K562 (cell line): ENCODE measurements around the gene NYAP1. TPM values are rescaled to one million over a fixed set of nuclear protein-coding genes. Genes with fewer than 3 reads are reported as not detected.
A peak's percentile ranks its signal among the peaks of the same experiment; 100 is the strongest.

Experiments used
- HMGN3 ChIP-seq: IDR thresholded peaks from 2 replicates; pipeline ENCODE4 v1.6.1; 2011; ENCODE audit warnings: borderline replicate concordance, low read depth, mild to moderate bottlenecking, mixed read lengths, low read length; ENCODE audit not compliant: insufficient read length; ENCODE audit errors: extremely low read depth
- MEF2A ChIP-seq: IDR thresholded peaks from 2 replicates; pipeline ENCODE4 v1.6.1; 2011; ENCODE audit warnings: low read depth, mild to moderate bottlenecking, low read length, moderate library complexity; ENCODE audit not compliant: control insufficient read depth
- PURB ChIP-seq: sonication (generic); formaldehyde crosslinking; IDR thresholded peaks from 2 replicates; pipeline ENCODE4 v1.9.0; 2021; ENCODE audit warnings: low read depth, mild to moderate bottlenecking, missing genetic modification reagents
- RBBP5 ChIP-seq: fragments of 200-600 bp; sonication (generic); IDR thresholded peaks from 2 replicates; pipeline ENCODE4 v1.6.1; 2012; ENCODE audit warnings: borderline replicate concordance, mild to moderate bottlenecking, low read length, control low read depth, inconsistent platforms; ENCODE audit not compliant: insufficient read depth, poor library complexity, severe bottlenecking
- RBM14 ChIP-seq: fragments of 200-400 bp; formaldehyde crosslinking; IDR thresholded peaks from 2 replicates; pipeline ENCODE4 v1.6.1; 2018; ENCODE audit warnings: low read depth, mild to moderate bottlenecking, low read length, moderate library complexity, borderline replicate concordance; ENCODE audit not compliant: insufficient read depth
- polyA plus RNA-seq, 8 experiments: library from polyadenylated mRNA; depleted of rRNA in 4 of 8; stranded (reverse) in 5 of 8; unstranded in 3 of 8; fragments of >200 nt; fragmentation: Nextera tagmentation in 2 of 8; fragmentation: Illumina TruSeq in 1 of 8; extraction: Ambion mirVana in 2 of 8; extraction: Trizol in 1 of 8; gene quantifications; 2 replicates each; pipeline versions ENCODE4 v1.2.1 to v1.2.3, GENCODE V29; 2011 to 2014; ENCODE audit warnings: inconsistent platforms in 1 of 8, missing spikeins in 1 of 8
- total RNA-seq, 7 experiments: library from RNA; depleted of rRNA in 6 of 7; stranded (reverse); fragments of >200 nt in 6 of 7; fragmentation: Illumina TruSeq in 2 of 7; extraction: Trizol in 2 of 7; gene quantifications; 2 replicates each; pipeline versions ENCODE4 v1.2.1 to v1.2.3, GENCODE V29; 2011 to 2021; ENCODE audit warnings: low replicate concordance in 1 of 7
- TF ChIP-seq, protein P1 (sequence below): fragments of 450-650 bp; IDR thresholded peaks from 2 replicates; pipeline ENCODE4 v1.6.1; 2018; ENCODE audit warnings: mild to moderate bottlenecking, low read depth; ENCODE audit not compliant: partially characterized antibody
- TF ChIP-seq, protein P2 (sequence below): sonication (generic); formaldehyde crosslinking; IDR thresholded peaks from 2 replicates; pipeline ENCODE4 v1.9.0; 2022; ENCODE audit warnings: mild to moderate bottlenecking, missing genetic modification reagents
- TF ChIP-seq, protein P3 (sequence below): fragments of 250-450 bp; sonication (Bioruptor Pico); IDR thresholded peaks from 2 replicates; pipeline ENCODE4 v1.5.0; 2021; ENCODE audit warnings: mild to moderate bottlenecking, moderate library complexity
- TF ChIP-seq, protein P4 (sequence below), 2 experiments: fragments of 450-650 bp in 1 of 2; sonication (generic) in 1 of 2; formaldehyde crosslinking in 1 of 2; IDR thresholded peaks in 1 of 2; conservative IDR thresholded peaks in 1 of 2; 2 replicates each; pipeline versions ENCODE4 v1.6.1 to v1.8.1; 2016 to 2023; ENCODE audit warnings: mild to moderate bottlenecking in 2 of 2, moderate library complexity in 2 of 2, inconsistent platforms in 1 of 2, missing genetic modification reagents in 1 of 2
- TF ChIP-seq, protein P5 (sequence below): fragments of 450-650 bp; IDR thresholded peaks from 2 replicates; pipeline ENCODE4 v1.7.0; 2016; ENCODE audit warnings: borderline replicate concordance
- TF ChIP-seq, protein P6 (sequence below): fragments of 450-650 bp; IDR thresholded peaks from 2 replicates; pipeline ENCODE4 v1.7.1; 2018; ENCODE audit warnings: mild to moderate bottlenecking, low read depth; ENCODE audit not compliant: partially characterized antibody
- TF ChIP-seq, protein P7 (sequence below): fragments of 250-450 bp; sonication (Bioruptor Pico); IDR thresholded peaks from 2 replicates; pipeline ENCODE4 v1.8.0; 2021; ENCODE audit warnings: borderline replicate concordance, mild to moderate bottlenecking, moderate library complexity; ENCODE audit not compliant: poor library complexity, severe bottlenecking

NYAP1 gene
- total and polyA plus RNA-seq, 9 of the 15 experiments (the other 6 are each of a cell fraction or from before 2014, with no cell fraction given): 0.11 to 0.88 (median 0.22) TPM; not detected in 2

DNA sequence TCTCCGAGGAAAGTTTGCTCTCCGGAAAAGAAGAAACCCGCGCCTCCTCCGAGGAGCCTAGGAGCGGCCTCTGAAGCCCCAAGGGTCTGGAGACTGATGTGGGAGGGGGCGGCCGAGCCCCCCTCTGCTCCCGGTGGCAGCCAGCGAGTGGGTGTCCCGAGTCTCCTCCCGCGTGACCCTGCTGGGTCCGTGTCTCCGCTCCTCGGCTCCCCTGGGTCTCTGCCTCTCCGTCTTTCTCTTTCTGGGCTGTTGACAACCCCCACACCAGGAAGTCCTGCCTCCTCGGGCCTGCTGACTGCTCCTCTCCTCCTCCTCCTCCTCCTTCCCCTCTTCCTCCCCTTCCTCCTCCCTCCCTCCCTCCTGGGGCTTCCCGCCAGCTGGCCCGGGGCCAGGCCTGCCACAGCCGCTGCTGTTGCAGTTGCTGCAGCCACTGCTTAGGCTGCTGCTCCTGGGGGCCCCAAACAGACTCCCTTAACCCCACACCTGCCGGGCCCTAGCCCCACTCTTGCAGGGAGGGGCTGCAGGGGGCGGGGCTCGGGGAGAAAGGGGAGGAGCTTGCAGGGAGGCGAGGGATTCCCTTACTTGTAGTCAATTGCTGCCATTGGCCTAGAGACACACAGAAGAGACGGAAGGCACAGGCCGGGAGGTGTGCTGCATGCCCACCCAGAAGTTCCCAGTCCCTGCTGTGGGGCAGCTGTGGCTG is 4.6 kb upstream of the NYAP1 start, which contains the start of gene TSC22D4 (continued):
- TF ChIP-seq, protein P1, sequence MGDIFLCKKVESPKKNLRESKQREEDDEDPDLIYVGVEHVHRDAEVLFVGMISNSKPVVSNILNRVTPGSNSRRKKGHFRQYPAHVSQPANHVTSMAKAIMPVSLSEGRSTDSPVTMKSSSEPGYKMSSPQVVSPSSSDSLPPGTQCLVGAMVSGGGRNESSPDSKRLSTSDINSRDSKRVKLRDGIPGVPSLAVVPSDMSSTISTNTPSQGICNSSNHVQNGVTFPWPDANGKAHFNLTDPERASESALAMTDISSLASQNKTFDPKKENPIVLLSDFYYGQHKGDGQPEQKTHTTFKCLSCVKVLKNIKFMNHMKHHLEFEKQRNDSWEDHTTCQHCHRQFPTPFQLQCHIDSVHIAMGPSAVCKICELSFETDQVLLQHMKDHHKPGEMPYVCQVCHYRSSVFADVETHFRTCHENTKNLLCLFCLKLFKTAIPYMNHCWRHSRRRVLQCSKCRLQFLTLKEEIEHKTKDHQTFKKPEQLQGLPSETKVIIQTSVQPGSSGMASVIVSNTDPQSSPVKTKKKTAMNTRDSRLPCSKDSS: no peak
- TF ChIP-seq RBM14: no peak
- TF ChIP-seq, protein P2, sequence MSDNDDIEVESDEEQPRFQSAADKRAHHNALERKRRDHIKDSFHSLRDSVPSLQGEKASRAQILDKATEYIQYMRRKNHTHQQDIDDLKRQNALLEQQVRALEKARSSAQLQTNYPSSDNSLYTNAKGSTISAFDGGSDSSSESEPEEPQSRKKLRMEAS (CRISPR knock-in tag): peak; percentile 58
- no peak for TF ChIP-seq MEF2A
- no peak for TF ChIP-seq PURB (CRISPR knock-in tag)
- TF ChIP-seq, protein P3, sequence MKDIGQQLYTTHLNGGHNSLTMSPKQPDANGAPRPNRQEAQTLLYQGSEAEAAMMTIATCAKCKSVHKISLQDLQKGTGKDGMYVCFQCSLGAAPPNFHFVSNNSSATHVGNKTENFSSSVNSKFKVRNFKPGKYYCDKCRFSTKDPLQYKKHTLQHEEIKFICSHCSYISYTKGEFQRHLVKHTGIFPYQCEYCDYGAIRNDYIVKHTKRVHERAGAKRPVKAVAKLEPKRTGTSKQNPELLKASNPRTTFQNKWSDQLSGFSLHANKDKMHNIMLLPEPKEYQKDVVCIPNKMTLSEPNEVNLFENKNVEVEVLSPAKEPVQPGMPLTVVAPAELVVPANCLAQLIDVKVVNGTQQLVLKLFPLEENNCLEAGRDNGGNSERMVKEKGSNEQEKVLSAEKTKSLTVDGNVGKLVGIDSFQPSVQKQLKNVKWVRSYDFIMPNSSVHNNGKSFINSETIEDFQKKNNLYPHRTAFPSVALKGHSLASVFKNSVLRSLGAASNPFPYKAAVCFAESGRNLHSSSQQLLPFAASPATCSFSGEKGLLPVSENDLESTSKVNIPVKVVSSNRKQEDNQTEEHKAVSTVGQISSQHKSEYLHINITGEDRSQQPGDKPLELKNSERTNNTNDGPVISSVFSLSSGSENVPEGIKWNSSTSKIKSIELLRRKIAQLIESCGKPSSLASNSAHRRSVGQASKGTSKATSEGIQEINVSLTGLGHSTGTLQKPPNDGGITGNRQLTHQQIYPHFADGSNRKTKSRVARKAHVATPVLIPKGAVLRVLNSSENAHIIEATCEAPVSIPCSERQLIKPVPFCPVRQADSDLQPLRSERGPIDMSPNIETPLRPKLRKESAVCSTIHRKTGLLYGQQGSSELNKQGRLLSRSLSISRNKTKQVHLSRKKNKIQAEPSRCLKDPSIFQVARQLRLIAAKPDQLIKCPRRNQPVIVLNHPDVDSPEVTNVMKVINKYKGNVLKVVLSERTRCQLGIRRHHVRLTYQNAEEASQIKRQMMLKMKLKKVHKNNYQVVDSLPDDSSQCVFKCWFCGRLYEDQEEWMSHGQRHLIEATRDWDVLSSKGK (CRISPR knock-in tag): no peak
- TF ChIP-seq RBBP5: no peak
- TF ChIP-seq, protein P4, sequence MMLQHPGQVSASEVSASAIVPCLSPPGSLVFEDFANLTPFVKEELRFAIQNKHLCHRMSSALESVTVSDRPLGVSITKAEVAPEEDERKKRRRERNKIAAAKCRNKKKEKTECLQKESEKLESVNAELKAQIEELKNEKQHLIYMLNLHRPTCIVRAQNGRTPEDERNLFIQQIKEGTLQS (IDR thresholded peaks at IDR 0.05): no peak
- TF ChIP-seq, protein P4 (CRISPR knock-in tag; conservative IDR thresholded peaks at IDR 0.05): no peak
- TF ChIP-seq, protein P5, sequence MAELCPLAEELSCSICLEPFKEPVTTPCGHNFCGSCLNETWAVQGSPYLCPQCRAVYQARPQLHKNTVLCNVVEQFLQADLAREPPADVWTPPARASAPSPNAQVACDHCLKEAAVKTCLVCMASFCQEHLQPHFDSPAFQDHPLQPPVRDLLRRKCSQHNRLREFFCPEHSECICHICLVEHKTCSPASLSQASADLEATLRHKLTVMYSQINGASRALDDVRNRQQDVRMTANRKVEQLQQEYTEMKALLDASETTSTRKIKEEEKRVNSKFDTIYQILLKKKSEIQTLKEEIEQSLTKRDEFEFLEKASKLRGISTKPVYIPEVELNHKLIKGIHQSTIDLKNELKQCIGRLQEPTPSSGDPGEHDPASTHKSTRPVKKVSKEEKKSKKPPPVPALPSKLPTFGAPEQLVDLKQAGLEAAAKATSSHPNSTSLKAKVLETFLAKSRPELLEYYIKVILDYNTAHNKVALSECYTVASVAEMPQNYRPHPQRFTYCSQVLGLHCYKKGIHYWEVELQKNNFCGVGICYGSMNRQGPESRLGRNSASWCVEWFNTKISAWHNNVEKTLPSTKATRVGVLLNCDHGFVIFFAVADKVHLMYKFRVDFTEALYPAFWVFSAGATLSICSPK: no peak
- TF ChIP-seq, protein P6, sequence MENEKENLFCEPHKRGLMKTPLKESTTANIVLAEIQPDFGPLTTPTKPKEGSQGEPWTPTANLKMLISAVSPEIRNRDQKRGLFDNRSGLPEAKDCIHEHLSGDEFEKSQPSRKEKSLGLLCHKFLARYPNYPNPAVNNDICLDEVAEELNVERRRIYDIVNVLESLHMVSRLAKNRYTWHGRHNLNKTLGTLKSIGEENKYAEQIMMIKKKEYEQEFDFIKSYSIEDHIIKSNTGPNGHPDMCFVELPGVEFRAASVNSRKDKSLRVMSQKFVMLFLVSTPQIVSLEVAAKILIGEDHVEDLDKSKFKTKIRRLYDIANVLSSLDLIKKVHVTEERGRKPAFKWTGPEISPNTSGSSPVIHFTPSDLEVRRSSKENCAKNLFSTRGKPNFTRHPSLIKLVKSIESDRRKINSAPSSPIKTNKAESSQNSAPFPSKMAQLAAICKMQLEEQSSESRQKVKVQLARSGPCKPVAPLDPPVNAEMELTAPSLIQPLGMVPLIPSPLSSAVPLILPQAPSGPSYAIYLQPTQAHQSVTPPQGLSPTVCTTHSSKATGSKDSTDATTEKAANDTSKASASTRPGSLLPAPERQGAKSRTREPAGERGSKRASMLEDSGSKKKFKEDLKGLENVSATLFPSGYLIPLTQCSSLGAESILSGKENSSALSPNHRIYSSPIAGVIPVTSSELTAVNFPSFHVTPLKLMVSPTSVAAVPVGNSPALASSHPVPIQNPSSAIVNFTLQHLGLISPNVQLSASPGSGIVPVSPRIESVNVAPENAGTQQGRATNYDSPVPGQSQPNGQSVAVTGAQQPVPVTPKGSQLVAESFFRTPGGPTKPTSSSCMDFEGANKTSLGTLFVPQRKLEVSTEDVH: peak; percentile 83
- peak; percentile 84 for TF ChIP-seq HMGN3
- TF ChIP-seq, protein P7, sequence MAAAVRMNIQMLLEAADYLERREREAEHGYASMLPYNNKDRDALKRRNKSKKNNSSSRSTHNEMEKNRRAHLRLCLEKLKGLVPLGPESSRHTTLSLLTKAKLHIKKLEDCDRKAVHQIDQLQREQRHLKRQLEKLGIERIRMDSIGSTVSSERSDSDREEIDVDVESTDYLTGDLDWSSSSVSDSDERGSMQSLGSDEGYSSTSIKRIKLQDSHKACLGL (CRISPR knock-in tag): no peak
